ENCODE data around the gene RABGAP1L.

- TF ChIP-seq CTCF (IDR thresholded peaks at IDR 0.05), result no peak
- no peak for TF ChIP-seq EZH2 (IDR thresholded peaks at IDR 0.05)
- TF ChIP-seq EZH2phosphoT487 (IDR thresholded peaks at IDR 0.05), result no peak
Measured at GRCh38 chr1:174643206-174643605, 483.9 kb downstream of the RABGAP1L start.
